Peyer's patch (tissue), 4 donors: ENCODE results near the gene LIF.

ENCODE experiments used
- CTCF ChIP-seq, 6 experiments: fragments of 450-650 bp in 4 of 6; fragments of 200-600 bp in 2 of 6; sonication (generic) in 1 of 6; IDR thresholded peaks; one replicate each; pipeline ENCODE4 v1.5.1; 2017 to 2019; ENCODE audit warnings: antibody characterized with exemption in 6 of 6, mild to moderate bottlenecking in 3 of 6, moderate library complexity in 1 of 6
- POLR2A ChIP-seq, 2 donors: fragments of 450-650 bp; IDR thresholded peaks; one replicate each; pipeline ENCODE4 v1.5.1; 2017; ENCODE audit warnings: antibody characterized with exemption in 2 of 2, mild to moderate bottlenecking in 2 of 2, moderate library complexity in 2 of 2

- TF ChIP-seq CTCF (IDR thresholded peaks at IDR 0.05) = peak in 1 of 6 experiments; percentile 18
- TF ChIP-seq POLR2A (IDR thresholded peaks at IDR 0.05) = no peak
These were observed 43.4 kb upstream of the LIF start for GRCh38 chr22:30289980-30290313.
